Activated effector memory CD4-positive, alpha-beta T cell treated with Interleukin-2 at 50 U/mL for 16 hours (primary cell): ENCODE results near the gene EDNRB.
"Not testable (repeated sequence)": the region's sequence is repeated elsewhere in the genome, so short reads cannot be mapped to it uniquely, and the experiment has no call there.

ENCODE experiments used
- DNase-seq: peaks from one replicate; pipeline ENCODE4 v3.0.0-alpha.2; 2020

EDNRB gene

DNA sequence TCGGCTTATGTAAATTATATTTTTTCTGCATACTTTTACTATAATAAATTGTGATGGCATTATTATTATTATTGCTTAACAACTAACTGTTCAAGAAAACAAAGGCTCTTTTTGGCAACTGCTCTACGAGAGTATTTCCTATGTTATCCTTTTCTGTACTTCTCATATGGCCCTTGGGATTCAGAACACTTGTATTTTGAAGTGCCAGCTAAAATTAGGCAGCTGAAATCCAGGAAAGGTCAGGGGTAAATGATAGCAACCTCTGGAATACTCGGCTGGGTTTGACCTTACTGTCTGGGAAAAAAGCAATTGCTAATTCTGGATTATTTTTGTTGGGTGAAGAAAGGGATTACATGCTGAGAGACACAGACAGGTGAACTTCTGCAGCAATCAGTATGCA is 23.9 kb downstream of the EDNRB start:
- no peak for DNase-seq

DNA sequence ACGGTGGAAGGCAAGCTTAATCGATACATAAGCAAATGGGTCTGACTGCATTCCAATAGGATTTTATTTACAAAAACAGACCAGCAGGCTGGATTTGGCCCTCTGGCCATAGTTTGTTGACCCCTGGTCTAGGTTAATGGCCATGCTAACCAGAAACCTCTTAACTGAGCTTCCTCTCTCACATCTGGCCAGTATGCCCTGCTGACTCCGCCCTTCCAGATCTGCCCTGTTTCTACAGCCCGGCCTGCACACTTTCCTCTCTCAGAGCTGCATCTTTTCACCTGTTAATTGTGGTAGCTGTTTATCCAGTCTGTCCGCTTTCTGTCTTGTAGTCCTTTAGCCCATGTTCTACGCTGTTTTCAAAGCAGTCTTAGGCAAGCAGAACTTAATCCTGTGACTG is 25.6 kb downstream of the EDNRB start:
- DNase-seq = no peak

DNA sequence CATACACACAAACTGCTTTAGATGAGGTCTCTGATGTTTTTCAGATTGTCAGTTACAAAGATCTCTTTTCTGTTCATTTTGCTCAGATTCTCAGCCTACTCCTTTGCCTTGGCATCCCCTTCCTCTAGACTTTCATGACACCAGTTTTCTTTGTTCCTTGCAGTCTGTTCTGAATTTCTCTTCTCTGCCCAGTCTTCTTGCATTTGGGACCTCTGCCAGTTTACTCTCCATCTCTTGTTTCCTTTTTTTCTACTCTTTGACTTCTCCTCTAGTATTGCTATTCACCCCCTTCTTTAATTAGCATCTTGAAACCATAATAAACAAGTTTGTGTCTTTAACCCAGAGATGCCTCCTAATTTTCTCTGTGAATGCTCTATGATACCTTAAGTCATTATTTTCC is 26.1 kb downstream of the EDNRB start:
- DNase-seq = no peak

DNA sequence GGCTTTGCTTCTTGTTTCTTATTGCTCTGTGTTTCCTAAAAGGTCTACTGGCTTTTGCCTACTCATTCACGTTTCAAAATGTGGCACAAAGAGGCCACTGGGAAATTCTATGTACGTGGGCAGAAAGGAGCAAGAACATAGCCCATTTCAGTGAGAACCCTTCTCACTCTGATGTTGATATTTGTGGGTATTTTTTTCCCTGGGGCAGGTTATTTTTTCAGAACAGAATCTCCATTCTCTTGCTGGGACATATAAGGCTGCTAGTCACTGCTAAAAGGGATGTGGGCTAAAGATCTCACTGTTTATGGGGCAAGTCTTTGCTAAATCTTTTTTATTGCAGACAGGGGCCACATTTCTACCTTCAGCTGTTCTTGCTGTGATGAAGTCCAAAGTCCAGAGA is 27.1 kb downstream of the EDNRB start:
- DNase-seq = no peak

DNA sequence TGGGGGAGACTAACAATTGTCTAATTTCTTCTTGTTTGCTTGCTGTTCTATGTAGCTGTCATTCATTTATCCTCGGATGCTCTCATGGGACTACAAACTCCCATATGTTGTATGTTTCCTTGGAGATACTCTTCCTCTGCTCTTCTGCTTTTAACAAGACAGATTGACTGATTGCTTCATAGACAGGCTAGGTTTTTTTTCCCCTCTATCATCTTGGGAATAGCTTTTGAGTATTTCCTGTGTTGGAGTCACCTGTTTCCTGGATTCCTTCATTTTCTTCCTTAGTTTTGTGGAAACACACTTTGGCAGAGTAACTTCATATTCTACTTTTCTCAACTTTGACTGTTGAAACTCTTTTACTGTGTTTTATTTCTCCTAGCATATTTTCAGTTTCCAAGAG is 27.6 kb downstream of the EDNRB start:
- DNase-seq = no peak

DNA sequence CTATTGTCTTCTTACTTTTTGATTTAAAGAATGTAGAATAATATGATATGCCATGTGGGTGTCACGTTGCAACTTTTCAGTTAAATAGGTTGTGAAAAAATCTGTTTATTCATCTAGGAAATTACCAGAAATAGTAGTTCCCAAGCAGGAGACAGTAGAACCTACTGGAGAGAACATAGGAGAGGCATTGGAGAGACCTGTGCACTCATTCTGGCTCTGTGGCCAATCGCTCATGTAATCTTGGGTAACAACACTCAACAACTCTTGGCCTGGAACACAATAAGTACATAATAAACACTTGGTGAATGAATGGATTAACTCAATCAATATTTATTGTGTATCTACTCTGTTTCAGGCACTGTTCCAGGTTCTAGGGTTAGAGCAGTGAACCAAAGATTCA is 35.3 kb downstream of the EDNRB start:
- no peak for DNase-seq

DNA sequence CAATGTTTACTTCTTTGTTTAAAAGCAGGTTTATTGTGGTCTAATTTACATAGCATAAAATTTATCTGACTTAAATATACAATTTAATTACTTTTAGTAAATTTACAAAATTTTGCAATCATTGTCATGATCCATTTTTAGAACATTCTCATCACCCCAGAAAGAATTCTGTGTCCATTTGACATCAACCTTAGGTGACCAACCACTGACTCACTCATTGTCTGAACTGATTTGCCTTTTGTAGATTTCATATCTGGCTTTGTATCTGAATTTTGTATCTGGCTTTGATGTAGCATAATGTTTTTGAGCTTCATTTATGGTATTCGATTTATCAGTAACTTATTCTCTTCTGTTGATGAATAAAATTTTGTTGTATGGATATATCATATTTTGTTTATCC is 40.4 kb downstream of the EDNRB start:
- no peak for DNase-seq

DNA sequence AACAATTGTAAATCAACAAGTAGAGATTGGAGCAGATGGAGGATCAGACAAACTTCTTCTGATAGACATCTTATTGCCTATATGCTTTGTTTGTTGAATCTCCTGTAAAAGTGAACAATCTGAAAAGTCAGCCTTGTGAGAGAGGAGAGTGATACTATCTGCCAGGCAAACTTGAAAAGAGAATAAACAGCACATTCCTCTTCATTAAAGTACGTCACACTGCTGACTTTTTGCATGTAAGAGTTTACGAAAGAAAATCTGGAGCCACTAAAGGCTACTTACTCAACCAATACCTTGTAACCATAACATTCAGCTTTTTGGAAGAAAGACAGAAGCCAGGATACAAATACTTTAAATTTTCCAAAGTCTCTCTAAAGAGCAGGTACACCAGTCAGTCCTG is 42.5 kb downstream of the EDNRB start:
- no peak for DNase-seq

DNA sequence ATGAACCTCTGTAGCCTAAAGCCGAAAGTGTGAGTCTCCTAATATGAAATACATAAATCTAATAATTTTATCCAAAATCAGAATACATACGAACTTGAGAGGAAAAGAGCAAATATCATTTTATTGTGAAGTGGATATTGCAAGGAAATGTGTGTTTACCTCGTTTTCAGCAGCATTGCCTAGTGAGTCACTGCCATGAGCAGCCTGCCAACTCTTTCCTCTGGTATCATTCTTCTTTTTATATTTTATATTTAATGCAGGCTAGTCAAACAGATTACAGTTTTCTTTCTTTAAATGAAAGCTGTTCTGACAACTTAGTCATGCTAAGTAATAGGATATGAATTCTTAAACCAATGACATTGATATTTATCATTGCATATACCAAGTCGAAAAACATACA is 44.2 kb downstream of the EDNRB start:
- no peak for DNase-seq

DNA sequence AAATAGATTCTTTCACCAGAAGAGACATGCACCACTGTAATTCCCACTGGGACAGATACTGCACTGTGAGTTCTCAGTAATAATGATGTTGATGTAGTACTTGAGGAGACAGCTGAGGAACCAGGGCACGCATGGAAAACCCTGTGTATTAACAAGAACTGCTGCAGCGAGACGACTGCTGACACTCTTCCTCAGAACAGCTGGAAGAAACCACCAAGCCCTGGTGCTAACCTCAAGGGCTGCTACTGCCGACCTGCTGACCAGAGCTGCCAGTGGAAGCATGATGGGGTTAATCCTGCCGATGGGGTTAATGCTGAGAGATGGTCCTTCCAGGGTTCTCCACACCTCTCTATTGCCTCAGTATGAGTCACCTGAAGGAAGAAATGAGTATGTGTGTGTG is 45.6 kb downstream of the EDNRB start:
- no peak for DNase-seq

DNA sequence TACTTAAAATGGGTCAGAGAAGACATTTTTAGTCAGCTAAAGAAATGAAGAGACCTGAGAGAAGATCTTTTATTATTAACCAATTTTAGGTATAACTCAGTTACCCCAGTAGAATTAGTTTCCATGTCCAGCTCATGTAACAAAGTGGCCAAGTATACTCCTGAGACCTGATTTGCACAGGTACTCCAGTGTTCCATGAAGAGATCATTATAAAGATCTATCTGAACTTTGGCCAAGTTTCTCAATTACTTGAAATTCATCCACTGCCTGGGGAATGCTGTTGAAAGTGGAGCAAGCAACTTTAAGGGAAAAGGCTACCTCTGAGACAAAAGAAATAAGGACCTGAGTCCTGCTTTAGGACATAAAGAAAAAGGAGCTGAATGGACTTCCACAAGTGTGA is 47.0 kb downstream of the EDNRB start:
- no peak for DNase-seq

DNA sequence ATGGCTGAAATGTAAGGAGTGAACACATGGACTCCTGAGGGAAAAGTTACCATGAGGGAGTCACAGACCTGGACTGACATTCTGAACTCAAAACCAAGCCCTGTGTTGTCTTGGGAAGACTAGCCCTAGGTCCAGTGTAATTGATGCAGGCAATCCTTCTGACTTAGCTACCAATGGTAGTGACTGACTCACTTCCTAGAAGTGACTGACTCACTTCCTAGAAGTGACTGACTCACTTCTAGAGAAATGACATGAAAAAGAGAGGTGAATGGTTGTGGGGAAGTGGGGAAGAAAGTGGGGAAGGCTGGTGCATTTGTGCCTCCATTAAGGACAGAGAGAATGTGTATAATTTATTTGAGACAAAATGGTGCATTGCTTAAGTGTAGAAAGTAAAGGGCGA is 49.9 kb downstream of the EDNRB start:
- no peak for DNase-seq

DNA sequence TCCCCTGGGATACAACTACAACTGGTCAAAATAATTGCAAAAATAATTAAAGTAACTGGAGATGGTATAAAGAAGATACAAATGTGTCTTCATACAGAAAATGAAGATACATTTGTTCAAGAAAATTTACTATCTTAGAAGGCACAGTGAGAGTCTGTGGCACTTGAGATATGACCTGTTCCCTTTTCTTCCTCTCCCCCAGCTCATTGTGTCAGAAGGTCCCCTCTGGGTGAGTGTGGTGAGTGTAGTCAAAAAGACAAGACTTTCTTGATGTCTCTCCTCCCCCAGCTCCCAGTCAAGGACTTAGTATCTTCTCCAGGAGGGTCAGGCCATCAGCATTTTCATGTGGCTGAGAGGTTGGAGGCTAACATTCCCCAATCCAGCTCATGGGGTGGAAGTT is 51.7 kb downstream of the EDNRB start:
- DNase-seq = no peak

DNA sequence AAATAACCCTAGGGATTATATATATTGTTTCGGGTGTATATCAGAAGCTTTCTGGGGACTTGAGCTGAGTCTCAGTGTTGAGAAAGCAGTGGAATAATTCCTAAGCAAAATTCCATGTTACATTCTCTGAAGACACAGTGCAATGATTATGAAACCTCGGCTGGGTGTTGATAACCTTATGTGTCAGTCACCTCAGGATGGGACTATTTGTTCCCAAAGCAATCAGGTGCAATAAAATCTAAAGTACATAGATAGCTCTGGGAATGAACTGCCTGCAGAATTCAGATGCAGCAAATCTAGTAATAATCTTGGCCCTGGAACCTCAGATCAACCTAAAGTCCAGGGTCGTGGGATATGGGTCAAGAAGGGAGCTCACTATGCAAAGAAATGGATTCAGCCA is 53.0 kb downstream of the EDNRB start:
- no peak for DNase-seq

DNA sequence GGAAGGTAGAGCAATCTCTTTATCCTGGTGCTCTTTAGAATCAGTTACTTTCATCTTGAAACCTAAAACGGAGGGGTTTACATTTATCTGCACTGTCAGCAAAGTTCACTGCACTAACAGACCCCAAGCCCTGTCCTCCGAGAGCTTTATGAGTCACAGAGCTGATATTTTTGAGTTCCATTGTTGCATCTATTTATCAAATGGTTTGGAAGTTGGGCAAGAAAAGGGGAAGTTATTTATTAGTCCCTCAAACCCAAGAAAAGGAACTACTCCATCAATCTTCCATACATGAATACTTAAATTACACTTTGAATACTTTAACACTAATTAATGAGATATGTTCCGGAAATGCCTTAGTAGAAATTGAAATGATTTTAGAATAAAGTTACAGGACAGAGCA is 55.5 kb downstream of the EDNRB start:
- DNase-seq = no peak

DNA sequence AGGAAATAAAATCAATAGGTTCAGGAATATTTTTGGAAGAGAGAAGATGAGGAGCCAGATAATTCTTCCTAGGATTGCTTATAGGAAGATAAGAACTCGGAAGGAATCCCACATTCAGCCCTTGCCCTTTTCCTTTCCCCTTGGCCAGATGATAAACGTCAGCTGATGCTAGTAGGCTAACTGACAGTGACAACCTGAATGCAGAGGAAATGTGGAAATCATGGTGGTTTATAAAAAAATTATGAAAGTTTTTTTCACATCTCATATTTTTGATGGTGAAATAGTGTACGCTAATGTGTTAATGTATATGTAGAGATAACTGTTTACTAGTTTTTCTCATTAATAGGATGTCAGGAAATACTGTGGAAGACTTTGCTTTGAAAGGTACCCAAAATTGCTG is 56.9 kb downstream of the EDNRB start:
- no peak for DNase-seq

DNA sequence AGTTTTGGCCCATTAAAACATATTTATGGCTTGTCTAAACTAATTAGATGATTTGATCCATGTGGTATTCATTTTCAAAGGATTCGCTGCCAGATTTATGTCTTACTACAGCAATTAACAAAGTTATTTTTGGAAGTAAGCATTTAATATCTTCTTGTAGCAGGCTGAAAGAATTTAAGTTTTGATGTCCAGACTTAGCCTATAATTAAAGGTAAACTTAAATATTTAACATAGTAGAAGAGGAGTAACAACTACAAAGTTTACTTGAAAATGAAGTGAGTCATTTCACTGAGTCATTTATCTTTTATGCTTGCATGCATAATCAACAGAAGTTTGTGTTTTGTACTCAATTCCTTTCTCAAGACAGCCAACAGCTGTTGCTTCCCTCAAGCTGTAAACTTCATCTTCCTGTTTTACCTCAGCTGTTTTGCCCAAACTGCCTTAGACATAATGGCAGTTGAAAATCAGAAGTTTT is 58.1 kb downstream of the EDNRB start:
- DNase-seq = no peak

DNA sequence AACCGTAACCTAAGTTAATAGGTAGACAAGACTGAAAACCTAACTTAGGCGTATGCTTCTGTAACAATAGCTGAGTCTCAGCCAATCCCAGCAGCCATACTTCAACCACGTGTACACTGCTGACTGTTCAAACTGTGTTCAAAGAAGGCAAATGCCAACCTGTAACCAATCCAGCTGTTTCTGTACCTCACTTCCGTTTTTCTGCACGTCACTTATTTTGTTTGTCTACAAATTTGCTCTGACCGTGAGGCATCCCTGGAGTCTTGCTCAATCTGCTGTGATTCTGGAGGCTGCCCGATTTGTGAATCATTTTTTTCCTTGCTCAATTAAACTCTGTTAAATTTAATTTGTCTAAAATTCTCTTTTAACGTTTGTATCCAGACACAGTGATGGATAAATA is 59.2 kb downstream of the EDNRB start:
- DNase-seq = no peak

DNA sequence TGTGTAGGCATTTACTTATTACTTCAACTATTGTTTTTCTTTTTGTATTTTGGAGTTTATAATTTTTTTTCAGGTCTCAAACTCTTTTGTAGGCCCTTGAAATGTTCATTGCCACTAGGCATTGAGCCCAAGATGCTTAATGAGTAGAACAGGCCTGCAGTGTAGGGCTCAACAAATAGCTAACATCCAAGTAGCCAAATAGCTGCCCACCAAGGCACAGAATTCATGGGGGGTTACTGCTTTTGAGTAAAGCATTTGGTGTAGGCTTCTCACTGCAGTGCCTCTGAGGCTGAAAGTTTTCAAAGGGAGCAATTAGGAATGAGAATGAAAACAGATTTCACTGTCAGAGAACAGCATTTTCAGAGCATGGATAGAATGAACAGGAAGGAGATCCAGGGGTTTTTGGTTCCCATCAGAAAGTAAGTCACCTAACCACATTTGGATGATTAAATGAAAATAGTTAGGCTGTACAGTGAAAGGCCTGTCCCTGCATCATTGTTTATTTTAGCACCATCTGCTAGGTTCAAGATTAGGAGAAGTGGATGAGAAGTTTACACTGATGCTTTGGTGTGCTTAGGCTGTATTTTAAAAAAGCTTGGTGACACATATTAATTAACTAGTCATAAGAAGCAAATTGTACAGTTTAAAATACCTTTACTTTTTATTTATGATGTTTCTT is 61.0 kb downstream of the EDNRB start:
- DNase-seq = no peak

DNA sequence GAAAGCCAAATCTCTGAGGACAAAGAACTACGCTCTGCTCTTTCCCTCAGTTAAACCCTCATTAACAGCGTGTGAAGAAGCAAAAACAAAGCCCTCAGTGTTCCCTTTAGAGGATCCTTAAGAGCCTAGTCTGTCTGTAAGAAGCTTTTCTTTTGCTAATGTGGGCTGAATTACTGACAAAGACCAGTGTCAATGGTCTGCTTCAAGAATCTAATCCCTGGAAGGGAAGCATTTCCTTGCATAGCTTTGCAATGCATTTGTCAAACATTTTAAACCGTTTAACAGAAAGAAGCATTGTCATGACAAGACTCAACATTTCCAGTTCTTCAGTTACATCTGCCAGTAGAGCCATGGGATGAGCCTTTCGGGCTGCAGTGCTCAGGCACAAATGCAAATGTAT is 64.9 kb downstream of the EDNRB start:
- DNase-seq = no peak

DNA sequence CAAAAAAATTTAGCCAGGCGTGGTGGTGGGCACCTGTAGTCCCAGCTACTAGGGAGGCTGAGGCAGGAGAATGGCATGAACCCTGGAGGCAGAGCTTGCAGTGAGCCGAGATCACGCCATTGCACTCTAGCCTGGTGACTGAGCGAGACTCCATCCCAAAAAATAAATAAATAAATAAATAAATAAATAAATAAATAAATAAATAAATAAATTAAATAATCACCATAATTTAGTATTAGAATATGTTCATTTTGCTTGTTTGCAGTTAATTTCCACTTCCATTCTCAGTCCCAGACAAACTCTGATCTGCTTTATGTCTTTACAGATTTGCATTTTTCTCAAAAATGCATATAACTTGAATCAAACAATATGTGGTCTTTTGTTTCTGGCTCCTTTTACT is 70.6 kb downstream of the EDNRB start:
- not testable (repeated sequence) for DNase-seq

DNA sequence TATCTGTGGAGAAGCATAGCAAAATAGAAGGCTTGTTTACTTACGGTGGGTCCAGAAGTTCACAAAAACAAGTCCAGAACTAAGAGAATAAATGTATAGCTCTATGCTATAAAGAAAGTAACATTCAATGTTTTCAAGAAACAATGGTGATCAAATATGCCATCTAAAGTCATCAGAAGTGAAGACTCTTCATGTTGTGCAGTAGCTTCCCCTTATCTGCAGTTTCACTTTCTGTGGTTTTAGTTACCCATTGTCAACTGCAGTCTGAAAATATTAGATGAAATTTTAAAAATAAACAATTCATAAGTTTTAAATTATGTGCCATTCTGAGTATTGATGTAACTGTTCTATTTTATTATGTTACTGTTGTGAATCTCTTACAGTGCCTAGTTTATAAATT is 72.5 kb downstream of the EDNRB start:
- DNase-seq = no peak
